GM18951 (cell line): ENCODE measurements around the gene PATL2.
"Not testable (repeated sequence)": the region's sequence is repeated elsewhere in the genome, so short reads cannot be mapped to it uniquely, and the experiment has no call there.

Experiments
- POLR2A ChIP-seq: IDR thresholded peaks from 4 replicates; pipeline ENCODE4 v1.6.1; 2011; ENCODE audit warnings: mild to moderate bottlenecking; ENCODE audit not compliant: insufficient read length, insufficient read depth; ENCODE audit errors: extremely low read depth
- in situ Hi-C: fragments of 300-500 bp; cut with MboI; formaldehyde crosslinking; loops from one replicate; pipeline ENCODE4 v1.12.0; 2022; ENCODE audit warnings: low sequenced_read_pairs, mixed read lengths, inconsistent platforms; ENCODE audit not compliant: unreplicated experiment

PATL2 gene

GRCh38 chr15:44692659-44693058, 18.5 kb downstream of the PATL2 start:
- in situ Hi-C loops: no loop called here
- no peak for TF ChIP-seq POLR2A

- in situ Hi-C loops: not testable (repeated sequence)
Measured at GRCh38 chr15:44690245-44690644, 20.9 kb downstream of the PATL2 start.

- in situ Hi-C loops: not testable (repeated sequence)
Measured at GRCh38 chr15:44689318-44689717, 21.8 kb downstream of the PATL2 start.

GRCh38 chr15:44682809-44683682, 28.1 kb downstream of the PATL2 start:
- in situ Hi-C loops: not testable (repeated sequence)

- in situ Hi-C loops: no loop called here
- no peak for TF ChIP-seq POLR2A
Measured at GRCh38 chr15:44682211-44682610, 28.9 kb downstream of the PATL2 start.

GRCh38 chr15:44676676-44677075, 34.4 kb downstream of the PATL2 start:
- peak; percentile 30 for TF ChIP-seq POLR2A
- in situ Hi-C loops: no loop called here

GRCh38 chr15:44675911-44676310, 35.2 kb downstream of the PATL2 start:
- in situ Hi-C loops: no loop called here
- TF ChIP-seq POLR2A: no peak

- TF ChIP-seq POLR2A: no peak
- in situ Hi-C loops: no loop called here
Measured at GRCh38 chr15:44673639-44674038, 37.5 kb downstream of the PATL2 start.

GRCh38 chr15:44670087-44670950, 40.8 kb downstream of the PATL2 start:
- TF ChIP-seq POLR2A: no peak
- in situ Hi-C loops: no loop called here

- TF ChIP-seq POLR2A: no peak
- in situ Hi-C loops: loop anchor here (5.0 kb wide), 1 partner anchor 48 kb away; no protein-coding TSS in a partner anchor
Measured at GRCh38 chr15:44668921-44669320, 42.2 kb downstream of the PATL2 start.

- in situ Hi-C loops: loop anchor here (5.0 kb wide), 1 partner anchor 50 kb away; no protein-coding TSS in a partner anchor
Measured at GRCh38 chr15:44667039-44667360, 44.1 kb downstream of the PATL2 start.

GRCh38 chr15:44666210-44667038, 44.7 kb downstream of the PATL2 start:
- in situ Hi-C loops: loop anchor here (5.0 kb wide), 1 partner anchor 51 kb away; no protein-coding TSS in a partner anchor
- peak; percentile 35 for TF ChIP-seq POLR2A

More at GRCh38 chr15:44667039-44667360, 44.1 kb downstream of the PATL2 start:
- TF ChIP-seq POLR2A: no peak
